T-cell (primary cell): ENCODE results near the gene ZSCAN21. TPM values are rescaled to one million over a fixed set of nuclear protein-coding genes. Genes with fewer than 3 reads are reported as not detected.

ENCODE experiments used
- ATAC-seq, 4 experiments: fragments of 200-7000 bp in 3 of 4; fragments of 150-1000 bp in 1 of 4; cut with Tn5 transposase; replicated peaks in 1 of 4; 1 replicate in 3 of 4; 2 replicates in 1 of 4; pipeline ENCODE4 v1.10.0; 2021; ENCODE audit warnings: moderate library complexity in 3 of 4, mild to moderate bottlenecking in 2 of 4, moderate number of reproducible peaks in 1 of 4
- CTCF ChIA-PET, 2 donors: fragments of 300-600 bp; sonication (Branson Sonifier 250); formaldehyde crosslinking; loops; one replicate each; lab custom pipeline; 2022; ENCODE audit warnings: antibody characterized with exemption in 2 of 2; lab: Charles Lee
- POLR2A ChIA-PET, 2 donors: fragments of 300-600 bp; sonication (Branson Sonifier 250); formaldehyde crosslinking; loops; one replicate each; lab custom pipeline; 2022; ENCODE audit warnings: antibody characterized with exemption in 2 of 2; lab: Charles Lee
- DNase-seq, 35 experiments: peaks; one replicate each; pipeline versions ENCODE4 v3.0.0 to v3.0.0-alpha.2; 2013 to 2023
- H3K27ac ChIP-seq: one replicate; pipeline ENCODE4 v1.5.1; 2013; ENCODE audit warnings: low read length
- H3K27me3 ChIP-seq, 2 experiments: replicated peaks in 1 of 2; 1 replicate in 1 of 2; 2 replicates in 1 of 2; pipeline versions ENCODE4 v1.6.1 to v1.7.0; 2013; ENCODE audit warnings: low read length in 1 of 2, mixed read lengths in 1 of 2; ENCODE audit not compliant: control insufficient read depth in 2 of 2, insufficient read depth in 2 of 2; ENCODE audit errors: extremely low read depth in 1 of 2
- H3K36me3 ChIP-seq, 2 donors: 1 replicate in 1 of 2; 2 replicates in 1 of 2; pipeline versions ENCODE4 v1.6.1 to v1.7.0; 2013; ENCODE audit warnings: low read length in 1 of 2; ENCODE audit not compliant: control insufficient read depth in 2 of 2, insufficient read depth in 1 of 2; ENCODE audit errors: extremely low read depth in 1 of 2
- H3K4me1 ChIP-seq, 2 experiments: 1 replicate in 1 of 2; 2 replicates in 1 of 2; pipeline versions ENCODE4 v1.6.1 to v1.7.0; 2013; ENCODE audit warnings: low read length in 2 of 2, mixed read lengths in 1 of 2; ENCODE audit not compliant: insufficient read depth in 2 of 2, control insufficient read depth in 1 of 2; ENCODE audit errors: extremely low read depth in 1 of 2
- H3K4me3 ChIP-seq, 2 donors: 1 replicate in 1 of 2; 2 replicates in 1 of 2; pipeline versions ENCODE4 v1.5.1 to v1.7.0; 2013; ENCODE audit warnings: mild to moderate bottlenecking in 2 of 2, low read length in 1 of 2, moderate library complexity in 1 of 2; ENCODE audit not compliant: control insufficient read depth in 1 of 2; ENCODE audit errors: extremely low read depth in 1 of 2
- H3K9me3 ChIP-seq: 2 replicates; pipeline ENCODE4 v1.7.0; 2013
- H3K27ac Mint-ChIP-seq, 2 donors: one replicate each; pipeline ENCODE4 v1.8.0; 2020 to 2021; ENCODE audit warnings: mild to moderate bottlenecking in 2 of 2, mixed read lengths in 2 of 2
- H3K27me3 Mint-ChIP-seq, 2 donors: one replicate each; pipeline ENCODE4 v1.8.0; 2021 to 2022; ENCODE audit warnings: mixed read lengths in 2 of 2
- H3K36me3 Mint-ChIP-seq: one replicate; pipeline ENCODE4 v1.8.0; 2021; ENCODE audit warnings: mixed read lengths
- H3K4me1 Mint-ChIP-seq, 3 donors: one replicate each; pipeline ENCODE4 v1.8.0; 2020 to 2022; ENCODE audit warnings: mixed read lengths in 3 of 3, mild to moderate bottlenecking in 1 of 3
- H3K4me3 Mint-ChIP-seq, 3 donors: one replicate each; pipeline ENCODE4 v1.8.0; 2020 to 2022; ENCODE audit warnings: mild to moderate bottlenecking in 3 of 3, mixed read lengths in 3 of 3, moderate library complexity in 3 of 3
- H3K9me3 Mint-ChIP-seq, 3 donors: one replicate each; pipeline ENCODE4 v1.8.0; 2020 to 2022; ENCODE audit warnings: mixed read lengths in 3 of 3
- WGBS: methylation state at CpG from one replicate; pipeline ENCODE4 v1.1.5; 2013; ENCODE audit warnings: missing lambda C conversion rate; ENCODE audit not compliant: insufficient coverage; 5-methylcytosine and 5-hydroxymethylcytosine counted together
- total RNA-seq, 35 experiments: library from RNA in 6 of 35; stranded (reverse) in 6 of 35; fragments of 120-200 nt in 1 of 35; gene quantifications; one replicate each; pipeline versions ENCODE4 v1.2.1 to v1.2.4 and lab custom pipeline; 2013 to 2026

Gene ZSCAN21
- total RNA-seq, 5 donors from 2014 or later (not counting 1 experiment from before 2014, with no cell fraction given), result 4.4 to 9.9 (median 9.3) TPM

DNA sequence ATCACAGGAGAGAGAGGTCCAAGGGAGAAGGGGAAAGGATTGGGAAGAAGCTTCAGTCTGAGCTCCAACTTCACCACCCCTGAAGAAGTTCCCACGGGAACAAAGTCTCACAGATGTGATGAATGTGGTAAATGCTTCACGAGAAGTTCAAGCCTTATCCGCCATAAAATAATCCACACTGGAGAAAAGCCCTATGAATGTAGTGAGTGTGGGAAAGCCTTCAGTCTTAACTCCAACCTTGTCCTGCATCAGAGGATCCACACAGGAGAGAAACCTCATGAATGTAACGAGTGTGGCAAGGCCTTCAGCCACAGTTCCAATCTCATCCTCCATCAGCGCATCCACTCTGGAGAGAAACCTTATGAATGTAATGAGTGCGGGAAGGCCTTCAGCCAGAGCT, 16.0 kb upstream of the ZSCAN21 start:
- Histone ChIP-seq H3K27ac (no peak overlapping the region), H3K9me3 (no peaks in the 10 kb centered on the region), H3K27me3 (no peaks in the 10 kb centered on the region), H3K4me3 (no peak overlapping the region), H3K4me1 (no peaks in the 10 kb centered on the region), H3K36me3 (peaks cover 7 to 51% of the 10 kb centered on the region in 2 donors)
- peaks cover 58% of the 10 kb centered on the region for H3K36me3 Mint-ChIP-seq
- WGBS, result 100% methylated on average over 1 of the region's 6 CpGs
- DNase-seq, result no peak
- POLR2A ChIA-PET, result interaction anchor here in 1 of 2 donors (0.8 kb wide), 1 partner anchor 10 kb away, joined by 3 read pairs; no protein-coding TSS in a partner anchor
- H3K27me3 Mint-ChIP-seq, result no peaks in the 10 kb centered on the region
- no peak overlapping the region for H3K27ac Mint-ChIP-seq
- H3K9me3 Mint-ChIP-seq, result no peaks in the 10 kb centered on the region
- no peak for ATAC-seq
- H3K4me3 Mint-ChIP-seq, result no peak overlapping the region
- CTCF ChIA-PET, result no interaction called here
- no peaks in the 10 kb centered on the region for H3K4me1 Mint-ChIP-seq

DNA sequence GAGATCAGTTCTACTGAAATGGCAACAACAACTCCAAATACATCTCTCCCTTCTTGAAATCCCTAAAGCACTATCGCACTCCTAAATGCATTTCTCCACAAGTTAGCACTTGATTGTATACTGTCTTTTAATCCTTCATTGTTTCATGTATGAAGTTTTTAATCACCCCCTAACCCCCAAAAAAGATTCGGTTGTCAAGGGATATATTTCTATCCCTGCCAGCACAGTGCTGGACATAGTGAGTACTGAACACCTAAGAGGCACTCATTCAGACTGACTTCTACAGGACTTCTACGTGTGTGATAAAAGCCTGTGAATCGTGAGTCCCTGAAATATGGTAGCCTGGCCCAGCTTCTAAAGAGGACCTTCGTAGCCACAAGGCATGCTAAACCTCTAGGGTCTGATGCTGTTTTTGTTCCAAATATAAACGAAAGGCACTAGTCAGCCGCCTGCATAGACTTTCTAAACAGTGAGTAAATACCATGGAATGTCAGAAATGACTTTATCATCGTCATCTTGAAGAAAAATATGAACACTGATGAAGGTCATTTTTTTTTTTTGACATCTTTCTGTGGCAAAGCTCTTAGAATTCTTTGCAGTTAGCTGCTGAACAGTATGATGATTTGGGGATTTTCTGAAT, 14.6 kb upstream of the ZSCAN21 start:
- Mint-ChIP-seq H3K27ac (no peak overlapping the region), H3K36me3 (peaks cover 55% of the 10 kb centered on the region), H3K27me3 (no peaks in the 10 kb centered on the region), H3K4me3 (no peak overlapping the region), H3K9me3 (no peaks in the 10 kb centered on the region), H3K4me1 (peaks cover 0 to 2% (median under 1%) of the 10 kb centered on the region in 3 donors)
- ATAC-seq (no peak), DNase-seq (no peak)
- no peak overlapping the region for H3K4me3 ChIP-seq
- ChIA-PET POLR2A (no interaction called here), CTCF (no interaction called here)
- WGBS, result 98% methylated on average over 5 of the region's 8 CpGs
- H3K36me3 ChIP-seq, result peaks cover 7 to 43% of the 10 kb centered on the region in 2 donors
- no peaks in the 10 kb centered on the region for H3K27me3 ChIP-seq
- H3K9me3 ChIP-seq, result no peaks in the 10 kb centered on the region
- H3K27ac ChIP-seq, result no peak overlapping the region
- no peaks in the 10 kb centered on the region for H3K4me1 ChIP-seq

DNA sequence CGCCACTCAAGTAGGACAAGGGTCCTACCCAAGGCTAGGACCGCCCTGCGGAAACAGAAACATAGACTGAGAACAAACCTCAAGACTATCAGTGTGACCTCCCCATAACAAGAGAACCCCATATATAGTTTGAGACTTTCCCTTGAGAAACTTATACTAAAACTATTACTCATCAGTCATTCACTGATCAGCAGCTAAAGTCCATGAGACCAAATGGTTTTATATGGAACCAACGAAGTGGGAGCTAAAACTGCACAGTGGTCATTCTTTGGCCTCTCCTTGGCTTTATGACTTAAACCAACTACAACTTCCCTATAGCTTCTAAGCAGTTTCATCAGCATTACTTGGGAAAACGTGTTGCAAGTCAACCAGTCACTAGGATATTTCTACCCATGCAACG, 13.7 kb upstream of the ZSCAN21 start:
- WGBS, result 56% methylated on average over 1 of the region's 6 CpGs
- peaks cover 7 to 11% (median 8%) of the 10 kb centered on the region in 3 donors for H3K4me1 Mint-ChIP-seq
- ATAC-seq (no peak), DNase-seq (no peak)
- Histone ChIP-seq H3K36me3 (peaks cover 7 to 34% of the 10 kb centered on the region in 2 donors), H3K4me3 (no peak overlapping the region), H3K27me3 (no peaks in the 10 kb centered on the region), H3K27ac (no peak overlapping the region), H3K9me3 (no peaks in the 10 kb centered on the region), H3K4me1 (peaks cover 2 to 3% of the 10 kb centered on the region in 2 experiments)
- ChIA-PET CTCF (interaction anchor here in 1 of 2 donors (0.7 kb wide), 1 partner anchor 14 kb away, joined by 3 read pairs; no protein-coding TSS in a partner anchor), POLR2A (no interaction called here)
- H3K9me3 Mint-ChIP-seq, result no peaks in the 10 kb centered on the region
- no peak overlapping the region for H3K27ac Mint-ChIP-seq
- peaks cover 47% of the 10 kb centered on the region for H3K36me3 Mint-ChIP-seq
- H3K27me3 Mint-ChIP-seq, result no peaks in the 10 kb centered on the region
- no peak overlapping the region for H3K4me3 Mint-ChIP-seq

DNA sequence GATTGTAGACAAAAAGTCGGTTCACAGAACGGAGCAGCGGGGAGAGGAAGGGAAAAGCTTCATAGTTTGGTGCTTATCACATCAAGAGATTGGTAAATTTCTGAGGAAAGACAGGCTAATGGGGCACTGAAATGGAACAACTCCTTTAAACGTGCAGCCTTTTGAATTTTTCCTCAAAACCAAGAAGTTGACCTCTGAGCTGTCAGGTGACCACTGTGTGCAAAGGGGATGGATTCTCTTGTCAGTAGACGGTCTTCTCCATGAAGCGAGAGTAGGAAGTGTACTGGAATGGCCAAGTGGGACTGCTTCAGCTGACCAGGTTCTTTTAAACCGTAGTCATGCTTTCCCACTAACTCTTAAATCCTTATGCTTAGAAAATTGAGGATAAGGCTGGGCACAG, 11.2 kb upstream of the ZSCAN21 start:
- no peak for DNase-seq
- Histone ChIP-seq H3K27me3 (no peaks in the 10 kb centered on the region), H3K4me3 (no peak overlapping the region), H3K36me3 (peaks cover 3 to 21% of the 10 kb centered on the region in 2 donors), H3K9me3 (no peaks in the 10 kb centered on the region), H3K27ac (no peak overlapping the region), H3K4me1 (peaks cover 2 to 3% of the 10 kb centered on the region in 2 experiments)
- CTCF ChIA-PET, result no interaction called here
- 100% methylated on average over 4 of the region's 7 CpGs for WGBS
- no peak overlapping the region for H3K27ac Mint-ChIP-seq
- POLR2A ChIA-PET, result no interaction called here
- no peaks in the 10 kb centered on the region for H3K9me3 Mint-ChIP-seq
- H3K4me3 Mint-ChIP-seq, result no peak overlapping the region
- peaks cover 16 to 21% (median 17%) of the 10 kb centered on the region in 3 donors for H3K4me1 Mint-ChIP-seq
- no peak for ATAC-seq
- peaks cover 31% of the 10 kb centered on the region for H3K36me3 Mint-ChIP-seq
- no peaks in the 10 kb centered on the region for H3K27me3 Mint-ChIP-seq

DNA sequence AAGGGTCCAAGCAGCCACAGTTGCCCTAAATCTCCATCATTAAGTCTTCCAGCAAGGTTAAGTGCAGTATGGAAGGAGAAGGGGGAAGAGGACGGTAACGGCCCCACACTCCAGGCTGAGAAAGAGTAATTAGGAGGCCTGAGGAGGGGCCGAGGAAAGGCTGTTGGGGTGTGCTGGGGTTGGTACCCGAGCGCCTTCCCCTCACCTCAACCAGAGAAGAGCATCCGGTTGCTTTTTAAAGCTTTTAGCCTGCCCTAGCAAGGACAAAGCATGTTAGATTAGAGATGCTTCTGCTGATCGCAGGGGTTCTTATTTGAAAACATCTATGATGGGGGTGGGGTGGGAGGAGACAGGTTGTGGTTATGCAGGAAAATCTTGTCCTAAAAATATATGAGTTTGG, 9.0 kb upstream of the ZSCAN21 start:
- 20% methylated on average over 1 of the region's 7 CpGs for WGBS

DNA sequence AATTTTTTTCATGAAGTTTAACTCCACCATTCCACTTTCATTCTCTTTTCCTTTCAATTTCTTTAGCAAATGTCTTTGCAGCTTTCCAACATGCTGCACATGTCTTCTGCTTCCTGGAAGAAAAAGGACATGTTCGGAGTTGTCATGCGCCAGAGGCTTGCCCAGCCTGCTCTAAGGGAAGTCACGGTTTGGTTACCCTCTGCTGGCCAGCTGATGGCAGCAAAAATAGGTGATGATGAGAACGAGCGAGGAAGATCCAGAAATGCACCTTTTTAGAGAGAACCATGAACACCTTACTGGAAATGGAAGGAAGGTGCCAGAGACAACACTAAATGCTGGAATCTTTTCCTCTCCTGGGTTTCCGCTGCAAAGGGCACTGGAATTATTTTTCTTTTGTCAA, 4.9 kb upstream of the ZSCAN21 start:
- Histone ChIP-seq H3K4me3 (no peak overlapping the region), H3K4me1 (peaks cover 2 to 12% of the 10 kb centered on the region in 2 experiments), H3K9me3 (no peaks in the 10 kb centered on the region), H3K27me3 (no peaks in the 10 kb centered on the region), H3K27ac (no peak overlapping the region), H3K36me3 (no peaks in the 10 kb centered on the region)
- ChIA-PET CTCF (interaction anchor here in 1 of 2 donors (0.7 kb wide), 1 partner anchor 18 kb away, joined by 3 read pairs; no protein-coding TSS in a partner anchor), POLR2A (interaction anchor here (0.6 kb wide), 2 partner anchors 103 to 722 kb away, joined by 3 to 5 read pairs; no protein-coding TSS in a partner anchor)
- Mint-ChIP-seq H3K9me3 (no peaks in the 10 kb centered on the region), H3K27ac (no peak overlapping the region), H3K27me3 (peaks cover 0 to 2% of the 10 kb centered on the region in 2 donors), H3K36me3 (no peaks in the 10 kb centered on the region), H3K4me1 (peaks cover 16 to 26% (median 25%) of the 10 kb centered on the region in 3 donors), H3K4me3 (peak overlapping the region in 1 of 3 donors; percentile 6)
- WGBS, result 80% methylated on average over 1 of the region's 6 CpGs
- ATAC-seq (no peak), DNase-seq (peak in 3 of 35 experiments; percentile 4 to 27 (median 5))

More for the DNA sequence above, 9.0 kb upstream of the ZSCAN21 start:
- H3K4me1 ChIP-seq, result peaks cover 2 to 3% of the 10 kb centered on the region in 2 experiments
- ATAC-seq (peak in 3 of 4 experiments; percentile 47 to 67 (median 50)), DNase-seq (no peak)
- no peaks in the 10 kb centered on the region for H3K9me3 ChIP-seq
- peaks cover 0 to 3% of the 10 kb centered on the region in 2 donors for H3K36me3 ChIP-seq
- Mint-ChIP-seq H3K4me3 (no peak overlapping the region), H3K36me3 (peaks cover 16% of the 10 kb centered on the region), H3K9me3 (no peaks in the 10 kb centered on the region), H3K27me3 (no peaks in the 10 kb centered on the region), H3K4me1 (peaks cover 16 to 21% (median 20%) of the 10 kb centered on the region in 3 donors), H3K27ac (peak overlapping the region; percentile 0 to 3)
- ChIA-PET CTCF (no interaction called here), POLR2A (no interaction called here)
- no peak overlapping the region for H3K27ac ChIP-seq
- H3K4me3 ChIP-seq, result no peak overlapping the region
- no peaks in the 10 kb centered on the region for H3K27me3 ChIP-seq
